HG03135 (cell line): Measurements from ENCODE around the gene LETM1.

Experiments used
- ATAC-seq: cut with Tn5 transposase; IDR thresholded peaks from one replicate; pipeline ENCODE4 v1.9.1; 2021; ENCODE audit warnings: mild to moderate bottlenecking, moderate library complexity; ENCODE audit not compliant: unreplicated experiment

LETM1 gene

DNA sequence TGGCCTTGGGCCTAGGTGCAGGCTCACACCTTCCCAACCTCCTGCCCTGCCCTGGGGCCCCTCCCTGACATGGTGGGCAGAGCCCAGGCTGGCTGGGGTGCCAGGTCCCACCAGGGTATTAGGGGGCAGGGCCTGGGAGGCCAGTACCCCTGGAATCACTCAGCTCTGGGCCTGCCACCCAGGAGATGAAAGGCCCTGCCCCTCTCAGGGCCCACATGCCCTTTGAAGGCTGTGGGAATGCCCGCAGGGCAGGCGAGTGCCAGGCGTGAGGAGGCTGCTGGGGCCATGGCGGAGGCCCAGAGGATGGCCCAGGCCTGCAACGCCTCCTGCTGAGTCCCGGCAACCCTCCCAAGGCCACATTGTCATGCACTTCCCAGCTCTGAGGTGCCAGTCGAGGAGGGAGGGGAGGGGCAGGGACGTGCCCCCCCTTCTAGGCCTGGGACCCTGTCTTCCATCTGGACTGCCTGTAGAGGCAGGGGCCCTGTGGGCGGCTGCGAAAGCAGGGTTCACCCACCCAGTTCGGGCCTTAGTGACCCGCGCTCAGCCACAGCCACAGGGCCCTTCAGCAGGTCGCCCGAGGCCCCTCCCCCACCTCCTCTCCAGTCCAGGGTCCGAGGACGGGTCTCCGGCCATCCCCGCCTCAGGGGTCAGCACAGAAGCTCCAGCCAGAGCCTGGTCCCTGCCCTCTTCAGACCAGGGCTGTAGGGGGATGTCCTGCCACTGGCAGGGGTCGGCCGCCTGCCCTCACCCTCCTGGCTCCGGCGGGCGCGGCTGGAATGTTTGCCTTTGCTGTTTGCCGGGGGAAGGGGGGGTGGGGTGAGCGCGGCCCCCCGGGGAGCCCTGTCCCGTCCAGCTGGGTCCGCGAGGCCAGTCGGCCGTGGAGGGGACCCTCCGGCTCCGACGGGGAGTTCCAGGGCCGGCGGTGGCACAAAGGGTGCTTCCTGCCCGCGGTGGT, 89.6 kb downstream of the LETM1 start:
- no peak for ATAC-seq

DNA sequence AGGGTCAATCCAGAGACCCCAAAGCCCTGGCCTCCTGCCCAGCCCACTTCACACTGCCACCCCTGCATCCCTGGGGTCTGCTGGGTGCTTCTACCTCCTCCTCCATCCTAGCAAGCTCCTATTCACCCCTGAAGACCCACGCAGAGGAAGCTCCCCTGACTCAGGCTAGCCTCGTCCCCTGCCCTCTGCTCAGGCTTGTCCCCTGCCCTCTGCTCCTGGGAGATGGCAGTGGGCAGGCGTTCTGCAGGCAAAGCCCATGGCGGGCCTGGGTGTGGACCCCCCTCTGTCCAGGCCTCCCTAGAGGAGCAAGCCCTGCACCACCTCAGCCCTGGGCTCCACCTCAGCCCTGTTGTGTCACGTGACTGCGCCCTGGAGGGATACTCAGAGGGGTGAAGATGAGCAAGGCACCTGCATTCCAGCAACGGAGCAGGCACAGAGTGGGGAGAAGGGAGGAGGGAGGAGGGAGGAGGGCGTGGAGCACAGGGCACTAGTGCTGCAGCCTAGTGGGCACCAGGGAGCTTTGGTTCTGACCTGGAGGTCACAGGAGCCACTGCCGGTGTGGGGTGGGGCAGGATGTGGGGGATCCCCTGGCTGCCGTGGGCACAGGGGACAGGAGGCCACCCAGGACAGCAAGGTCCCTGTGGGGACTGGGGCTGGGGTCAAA, 90.4 kb downstream of the LETM1 start:
- no peak for ATAC-seq

DNA sequence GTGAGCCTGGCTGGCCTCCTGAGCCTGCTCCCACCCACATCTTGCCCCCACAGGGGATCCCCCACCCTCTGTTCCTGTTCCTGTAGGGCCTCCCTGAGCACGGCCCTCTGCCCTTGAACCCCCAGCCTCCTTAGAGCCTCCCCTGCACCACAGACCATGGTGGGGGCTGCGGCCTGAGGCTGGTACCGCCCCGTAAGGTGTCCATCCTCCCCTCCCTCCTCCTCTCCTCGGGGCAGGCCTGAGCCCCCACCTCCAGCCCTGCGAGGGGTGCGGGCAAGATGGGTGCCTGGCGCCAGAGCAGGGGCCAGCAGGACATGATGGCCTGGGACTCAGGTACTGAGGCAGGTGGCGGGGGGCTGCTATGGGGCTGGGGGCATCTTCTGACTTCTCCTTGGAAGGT, 91.3 kb downstream of the LETM1 start:
- ATAC-seq, result no peak

DNA sequence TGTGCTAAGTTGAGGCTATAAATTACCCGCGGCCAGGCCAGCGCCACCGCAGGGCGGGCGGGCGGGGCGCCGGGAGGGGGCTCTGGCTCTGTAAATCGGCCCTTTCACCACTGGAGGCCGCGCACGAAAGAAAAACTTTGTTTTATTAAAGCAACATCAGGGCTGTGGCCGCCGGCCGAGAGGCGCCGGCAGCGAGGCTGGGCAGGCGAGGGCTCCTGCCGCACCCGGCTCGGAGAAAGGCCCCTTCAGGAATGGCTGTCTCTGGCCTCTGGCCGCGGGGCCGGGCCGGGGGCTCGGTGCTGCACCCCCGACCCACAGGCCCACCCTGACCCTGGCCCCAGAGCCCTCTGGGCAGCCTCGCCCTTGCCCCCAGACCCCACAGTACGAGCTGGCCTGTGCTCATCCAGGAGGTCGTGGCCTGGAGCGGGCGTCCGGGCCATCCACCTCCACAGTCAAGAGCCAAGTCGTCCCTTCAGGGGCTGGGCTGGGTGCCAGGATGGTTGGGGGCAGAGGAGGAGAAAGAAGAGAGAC, 92.3 kb downstream of the LETM1 start:
- no peak for ATAC-seq

DNA sequence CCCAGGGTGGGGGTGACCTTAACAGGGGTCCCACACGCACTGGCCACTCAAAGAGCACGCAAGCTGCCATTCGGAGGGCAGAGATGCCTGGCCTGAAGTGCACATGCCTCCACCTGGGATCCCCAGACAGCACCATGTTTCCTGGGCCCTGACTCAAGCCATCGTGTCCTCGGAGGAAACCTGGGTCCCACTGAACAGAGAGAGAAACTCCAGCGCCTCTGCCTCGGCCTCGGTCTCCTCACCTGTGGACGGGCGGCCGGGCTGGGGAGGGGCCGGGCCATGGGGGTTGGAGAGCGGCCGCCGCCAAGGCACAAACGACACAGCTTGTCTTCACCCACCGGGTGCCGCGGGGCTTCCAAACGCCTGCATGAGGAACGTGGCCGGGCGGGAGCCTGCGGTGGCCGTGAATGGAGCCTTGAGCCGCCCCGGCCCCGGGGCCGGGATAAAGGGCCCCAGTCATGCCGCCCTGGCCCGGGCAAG, 92.8 kb downstream of the LETM1 start:
- ATAC-seq, result no peak

DNA sequence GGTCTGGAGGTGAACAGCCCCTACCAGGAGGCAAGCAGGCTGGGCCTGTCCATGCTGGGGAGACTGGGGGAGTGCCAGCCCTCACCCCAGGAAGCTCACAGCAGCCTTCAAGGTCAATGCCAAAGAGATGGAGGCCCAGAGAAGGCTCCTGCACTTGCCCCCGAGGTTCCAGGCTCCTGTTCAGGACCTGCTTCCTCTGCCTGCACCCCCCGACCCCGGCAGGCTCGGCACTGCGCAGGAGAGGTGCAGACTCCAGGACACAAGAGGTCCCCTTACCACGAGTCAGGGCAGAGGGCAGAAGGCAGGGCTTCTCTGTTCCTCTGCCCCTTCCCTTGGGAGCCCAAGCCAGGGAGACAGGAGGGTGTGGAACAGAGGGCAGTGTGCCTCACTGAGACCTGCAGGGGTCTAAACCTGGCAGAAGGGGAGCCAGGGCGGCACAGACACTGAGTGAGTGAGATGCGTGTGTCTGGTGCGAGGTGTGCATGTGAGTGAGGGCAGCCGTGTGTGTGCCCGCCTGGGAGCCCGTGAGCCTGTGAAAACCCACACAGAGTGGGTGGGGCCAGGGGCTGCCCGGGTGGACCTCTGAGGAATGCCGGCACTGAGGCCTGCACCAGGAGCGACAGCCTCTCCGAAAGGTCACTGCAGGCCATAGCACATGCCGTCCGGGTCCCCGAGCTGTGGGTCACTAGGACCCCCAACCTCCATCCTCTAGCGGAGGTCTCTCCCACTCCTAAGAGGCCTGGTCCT, 93.5 kb downstream of the LETM1 start:
- ATAC-seq, result no peak
